CD4-positive, alpha-beta T cell treated with Interleukin-17A for 1 hour (primary cell): ENCODE results near the gene KIAA1671.

ENCODE experiments used
- DNase-seq: peaks from one replicate; pipeline ENCODE4 v3.0.0-alpha.2; 2020

Gene KIAA1671

GRCh38 chr22:25016311-25016710 is 63.8 kb downstream of the KIAA1671 start:
- no peak for DNase-seq

- no peak for DNase-seq
Measured at GRCh38 chr22:25018009-25018408, 65.5 kb downstream of the KIAA1671 start.

- no peak for DNase-seq
Measured at GRCh38 chr22:25019427-25020184, 67.1 kb downstream of the KIAA1671 start.

GRCh38 chr22:25021409-25021808 is 68.9 kb downstream of the KIAA1671 start:
- DNase-seq, result no peak

GRCh38 chr22:25021976-25022711 is 69.6 kb downstream of the KIAA1671 start:
- no peak for DNase-seq

GRCh38 chr22:25023879-25024278 is 71.4 kb downstream of the KIAA1671 start:
- no peak for DNase-seq

GRCh38 chr22:25024895-25025294 is 72.4 kb downstream of the KIAA1671 start:
- DNase-seq, result no peak

GRCh38 chr22:25025491-25026400 is 73.2 kb downstream of the KIAA1671 start:
- no peak for DNase-seq

GRCh38 chr22:25027043-25027906 is 74.8 kb downstream of the KIAA1671 start:
- no peak for DNase-seq

GRCh38 chr22:25027959-25028840 is 75.7 kb downstream of the KIAA1671 start:
- DNase-seq, result no peak

- no peak for DNase-seq
Measured at GRCh38 chr22:25028841-25029141, 76.3 kb downstream of the KIAA1671 start.

GRCh38 chr22:25029181-25029580 is 76.7 kb downstream of the KIAA1671 start:
- no peak for DNase-seq

- no peak for DNase-seq
Measured at GRCh38 chr22:25030636-25031035, 78.1 kb downstream of the KIAA1671 start.

GRCh38 chr22:25032066-25032465 is 79.5 kb downstream of the KIAA1671 start:
- DNase-seq, result no peak

GRCh38 chr22:25035715-25036114 is 83.2 kb downstream of the KIAA1671 start:
- DNase-seq, result no peak

GRCh38 chr22:25038239-25038638 is 85.7 kb downstream of the KIAA1671 start:
- no peak for DNase-seq

- DNase-seq, result no peak
Measured at GRCh38 chr22:25038771-25039170, 86.3 kb downstream of the KIAA1671 start.

GRCh38 chr22:25039255-25039654 is 86.7 kb downstream of the KIAA1671 start:
- no peak for DNase-seq

- no peak for DNase-seq
Measured at GRCh38 chr22:25039754-25040153, 87.2 kb downstream of the KIAA1671 start.

- DNase-seq, result no peak
Measured at GRCh38 chr22:25045159-25045558, 92.6 kb downstream of the KIAA1671 start.

GRCh38 chr22:25048071-25048470 is 95.6 kb downstream of the KIAA1671 start:
- DNase-seq, result no peak
